PC-9 (cell line): ENCODE results near the gene EP400.

Experiments used
- CTCF ChIP-seq: fragments of 200-600 bp; sonication (generic); conservative IDR thresholded peaks from 2 replicates; pipeline ENCODE4 v1.6.1; 2017; ENCODE audit warnings: mixed run types, antibody characterized with exemption, mild to moderate bottlenecking, moderate library complexity
- EZH2 ChIP-seq: fragments of 200-600 bp; sonication (generic); IDR thresholded peaks from 2 replicates; pipeline ENCODE4 v1.8.0; 2017; ENCODE audit warnings: antibody characterized with exemption, low read depth

- TF ChIP-seq EZH2 (no peak), CTCF (no peak)
Measured at GRCh38 chr12:131921866-131922769, 27.6 kb upstream of the EP400 start.
